Lower leg skin (tissue), 4 donors: ENCODE data around the gene UBALD1. TPM values are rescaled to one million over a fixed set of nuclear protein-coding genes. Genes with fewer than 3 reads are reported as not detected.
A peak's percentile ranks its signal among the peaks of the same experiment; 100 is the strongest.

Source experiments
- DNase-seq, 2 donors: peaks; one replicate each; pipeline ENCODE4 v3.0.0-alpha.2; 2019; ENCODE audit warnings: low spot score in 2 of 2
- H3K4me3 ChIP-seq: fragments of 200-600 bp; sonication (generic); 2 replicates; pipeline ENCODE4 v1.5.1; 2017; ENCODE audit warnings: mild to moderate bottlenecking, low read depth; ENCODE audit not compliant: poor library complexity, severe bottlenecking
- POLR2A ChIP-seq, 2 donors: fragments of 450-650 bp; IDR thresholded peaks; one replicate each; pipeline ENCODE4 v1.6.1; 2016 to 2017; ENCODE audit warnings: antibody characterized with exemption in 2 of 2, mild to moderate bottlenecking in 1 of 2, moderate library complexity in 1 of 2
- WGBS, 2 donors: methylation state at CpG; one replicate each; pipeline ENCODE4 v1.1.5; 2018; 5-methylcytosine and 5-hydroxymethylcytosine counted together
- intact Hi-C: fragments of 100-400 bp; cut with DNase I; formaldehyde crosslinking; loops from one replicate; pipeline ENCODE4 v1.15.0; 2023; ENCODE audit warnings: low total_unique reads
- total RNA-seq, 4 donors: library from RNA; depleted of rRNA; stranded (reverse); fragments of >200 nt; gene quantifications; one replicate each; pipeline ENCODE4 v1.1.0, GENCODE V29; 2016
- TF ChIP-seq, protein P1 (sequence below), 3 donors: fragments of 450-650 bp; IDR thresholded peaks; one replicate each; pipeline ENCODE4 v1.5.1; 2016; ENCODE audit warnings: antibody characterized with exemption in 3 of 3, mild to moderate bottlenecking in 3 of 3, moderate library complexity in 2 of 3

UBALD1 gene
- total RNA-seq, 4 donors from 2014 or later, result 9.8 to 14.9 (median 14.3) TPM

DNA sequence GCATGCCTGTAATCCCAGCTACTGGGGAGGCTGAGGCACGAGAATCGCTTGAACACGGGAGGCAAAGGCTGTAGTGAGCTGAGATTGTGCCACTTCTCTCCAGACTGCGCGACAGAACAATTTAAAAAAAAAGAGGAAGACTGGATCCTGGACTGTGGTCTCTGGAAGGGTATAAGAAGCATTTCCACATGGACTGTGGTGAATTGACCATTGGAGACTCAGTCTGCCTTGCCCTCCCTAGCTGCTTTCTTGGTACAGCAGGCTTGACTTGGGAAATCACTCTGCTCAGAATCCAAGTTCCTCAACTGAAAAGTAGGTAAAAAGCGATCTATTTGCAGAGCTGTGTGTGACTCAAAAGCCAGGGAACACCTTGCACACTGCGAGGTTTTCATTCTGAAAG lies 8.9 kb upstream of the UBALD1 start:
- no peak for DNase-seq
- TF ChIP-seq, protein P1, sequence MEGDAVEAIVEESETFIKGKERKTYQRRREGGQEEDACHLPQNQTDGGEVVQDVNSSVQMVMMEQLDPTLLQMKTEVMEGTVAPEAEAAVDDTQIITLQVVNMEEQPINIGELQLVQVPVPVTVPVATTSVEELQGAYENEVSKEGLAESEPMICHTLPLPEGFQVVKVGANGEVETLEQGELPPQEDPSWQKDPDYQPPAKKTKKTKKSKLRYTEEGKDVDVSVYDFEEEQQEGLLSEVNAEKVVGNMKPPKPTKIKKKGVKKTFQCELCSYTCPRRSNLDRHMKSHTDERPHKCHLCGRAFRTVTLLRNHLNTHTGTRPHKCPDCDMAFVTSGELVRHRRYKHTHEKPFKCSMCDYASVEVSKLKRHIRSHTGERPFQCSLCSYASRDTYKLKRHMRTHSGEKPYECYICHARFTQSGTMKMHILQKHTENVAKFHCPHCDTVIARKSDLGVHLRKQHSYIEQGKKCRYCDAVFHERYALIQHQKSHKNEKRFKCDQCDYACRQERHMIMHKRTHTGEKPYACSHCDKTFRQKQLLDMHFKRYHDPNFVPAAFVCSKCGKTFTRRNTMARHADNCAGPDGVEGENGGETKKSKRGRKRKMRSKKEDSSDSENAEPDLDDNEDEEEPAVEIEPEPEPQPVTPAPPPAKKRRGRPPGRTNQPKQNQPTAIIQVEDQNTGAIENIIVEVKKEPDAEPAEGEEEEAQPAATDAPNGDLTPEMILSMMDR (IDR thresholded peaks at IDR 0.05), result no peak
- TF ChIP-seq POLR2A (IDR thresholded peaks at IDR 0.05), result no peak
- 72 to 83% methylated on average over 7 of the region's 7 CpGs for WGBS, 2 donors
- intact Hi-C loops, result no loop called here
- no peak overlapping the region for H3K4me3 ChIP-seq

DNA sequence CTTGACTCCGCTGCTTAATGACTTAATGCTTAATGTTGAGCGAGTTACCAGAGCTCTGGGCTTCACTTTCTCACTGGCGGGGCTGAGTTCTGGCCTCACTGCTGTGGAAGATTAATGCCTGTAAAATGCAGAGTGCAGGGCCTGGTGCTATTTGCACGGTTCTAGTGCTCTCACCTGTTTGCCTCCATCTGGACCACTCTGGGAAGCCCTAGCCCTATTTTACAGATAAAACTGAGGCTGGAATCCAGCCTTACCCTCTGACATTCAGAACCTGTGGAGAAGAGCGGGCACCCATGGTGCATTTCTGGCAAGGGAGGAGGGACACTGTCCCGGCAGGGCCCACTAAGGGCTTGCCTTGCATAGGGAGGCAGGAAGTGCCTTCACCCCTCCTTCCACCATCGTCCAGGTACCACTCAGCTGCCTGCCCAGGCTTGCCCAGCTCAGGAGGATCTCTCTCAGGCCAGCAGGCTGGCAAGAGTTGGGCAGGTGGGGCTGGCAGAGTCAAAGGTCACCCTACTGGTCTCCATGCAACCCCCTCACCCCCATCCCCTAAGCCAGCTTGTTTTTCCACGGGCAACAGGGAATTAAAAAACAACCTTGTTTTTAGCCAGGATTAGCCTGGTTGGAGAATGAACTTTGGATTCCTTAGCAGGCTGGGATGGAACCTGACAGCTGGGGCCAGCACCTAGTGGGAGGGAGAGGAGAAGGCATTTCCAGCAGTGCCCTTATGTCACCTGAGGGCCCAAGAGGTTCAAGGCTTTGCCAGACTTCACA lies 4.1 kb upstream of the UBALD1 start:
- intact Hi-C loops, result no loop called here
- TF ChIP-seq POLR2A (IDR thresholded peaks at IDR 0.05), result no peak
- TF ChIP-seq, protein P1 (IDR thresholded peaks at IDR 0.05), result no peak
- WGBS, 2 donors, result 65 to 68% methylated on average over 8 of the region's 8 CpGs
- H3K4me3 ChIP-seq, result no peak overlapping the region
- no peak for DNase-seq

DNA sequence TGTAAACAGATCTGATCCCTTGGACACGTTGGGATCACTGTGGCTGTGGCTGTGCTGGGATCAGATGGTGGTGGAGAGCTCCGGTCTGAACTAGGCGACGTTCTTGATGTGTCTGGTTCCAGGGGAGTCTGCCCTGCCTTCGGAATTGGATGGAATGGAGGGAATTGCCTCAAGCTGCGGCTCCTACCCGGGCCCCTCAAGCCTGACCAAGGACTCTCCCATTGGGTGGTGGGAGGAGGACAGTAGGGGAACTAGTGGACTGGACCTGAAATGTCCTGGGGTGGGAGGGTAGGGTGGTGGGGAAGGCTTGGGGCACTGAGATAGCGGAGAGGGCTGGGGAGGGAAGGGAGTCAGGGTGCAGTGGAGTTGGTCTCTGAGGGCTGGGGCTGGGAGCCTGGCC lies 3.2 kb upstream of the UBALD1 start:
- no peak overlapping the region for H3K4me3 ChIP-seq
- intact Hi-C loops, result no loop called here
- no peak for DNase-seq
- 78 to 81% methylated on average over 8 of the region's 8 CpGs for WGBS, 2 donors
- no peak for TF ChIP-seq POLR2A (IDR thresholded peaks at IDR 0.05)
- TF ChIP-seq, protein P1 (IDR thresholded peaks at IDR 0.05), result no peak

DNA sequence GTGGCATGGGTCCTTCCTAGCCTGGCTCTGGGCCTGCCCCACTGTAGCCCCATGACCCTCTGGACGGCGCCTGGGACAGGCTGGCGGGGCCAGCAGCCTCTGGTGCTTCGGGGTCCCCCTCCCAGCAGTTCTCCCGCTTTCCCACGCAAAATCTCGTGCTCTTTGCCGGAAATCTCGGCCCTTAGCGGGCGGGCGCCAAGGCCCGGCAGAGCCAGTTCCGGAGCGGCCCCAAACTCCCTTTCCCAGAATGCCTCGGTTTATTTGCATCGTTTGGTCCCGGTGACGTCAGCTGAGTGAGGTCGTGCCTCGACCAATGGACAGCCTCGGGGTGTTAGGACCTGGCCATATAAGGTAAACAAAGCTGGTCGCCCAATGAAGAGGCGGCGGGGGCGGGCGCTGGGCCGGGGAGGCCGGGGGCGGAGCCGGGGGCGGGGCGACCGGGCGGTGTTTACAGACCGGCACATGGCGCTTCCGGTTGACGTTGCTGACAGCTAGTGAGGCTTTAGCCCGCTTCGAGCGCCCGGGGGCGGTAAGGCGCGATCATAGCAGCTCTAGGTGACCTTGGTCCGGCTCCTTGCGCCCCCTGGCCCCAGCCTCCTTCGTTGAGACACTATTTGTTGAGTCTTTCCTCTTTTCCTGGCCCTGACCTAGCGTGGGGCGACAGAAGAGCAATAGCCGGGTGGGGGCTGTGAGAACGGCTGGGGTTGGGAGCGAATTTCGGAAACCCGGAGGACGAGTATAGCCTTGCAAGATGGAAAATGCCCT lies 1.5 kb upstream of the UBALD1 start:
- H3K4me3 ChIP-seq, result peak overlapping the region; percentile 38
- TF ChIP-seq POLR2A (IDR thresholded peaks at IDR 0.05), result no peak
- TF ChIP-seq, protein P1 (IDR thresholded peaks at IDR 0.05), result no peak
- WGBS, 2 donors, result 0 to 2% methylated on average over 34 to 54 of the region's 57 CpGs
- intact Hi-C loops, result no loop called here
- DNase-seq, result peak; percentile 100

DNA sequence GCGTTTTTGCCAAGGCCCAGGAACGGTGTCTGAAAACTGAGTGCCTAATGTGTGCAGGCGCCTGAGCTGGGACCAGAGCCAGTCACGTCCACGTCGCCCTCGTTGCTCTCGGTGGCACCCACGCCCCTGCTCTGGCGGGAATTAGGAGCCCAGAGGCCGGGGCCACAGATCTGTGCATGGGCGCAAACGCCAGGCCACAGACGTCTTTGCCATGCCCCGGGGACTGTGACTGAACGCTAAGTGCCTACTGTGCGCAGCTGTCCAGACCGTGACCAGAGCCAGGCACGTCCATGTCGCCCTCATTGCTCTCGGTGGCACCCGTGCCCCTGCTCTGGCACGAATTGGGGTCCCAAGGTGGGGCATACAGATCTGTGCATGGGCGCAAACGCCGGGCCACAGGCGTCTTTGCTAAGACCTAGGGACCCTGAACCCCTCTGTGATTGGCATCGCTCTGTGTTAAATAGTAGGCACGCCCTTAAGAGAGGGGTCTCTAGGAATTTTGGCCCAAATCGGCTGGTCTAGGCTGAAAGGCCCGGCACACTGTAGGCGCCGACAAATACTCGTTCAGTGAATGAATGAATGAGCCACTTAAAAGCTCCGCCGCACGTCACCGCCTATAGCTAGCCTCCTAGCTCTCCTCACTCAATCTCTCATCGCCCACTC lies 827 bp upstream of the UBALD1 start:
- TF ChIP-seq POLR2A (IDR thresholded peaks at IDR 0.05), result no peak
- TF ChIP-seq, protein P1 (IDR thresholded peaks at IDR 0.05), result no peak
- intact Hi-C loops, result no loop called here

More for the DNA sequence above, 827 bp upstream of the UBALD1 start:
- 53 to 60% methylated on average over 32 of the region's 39 CpGs for WGBS, 2 donors
- DNase-seq, result no peak
- no peak overlapping the region for H3K4me3 ChIP-seq
